ENCODE measurements around the gene AGAP2. TPM values are rescaled to one million over a fixed set of nuclear protein-coding genes. Genes with fewer than 3 reads are reported as not detected.

AGAP2 gene
- total RNA-seq, 1 experiment from 2014 or later, result 2.0 TPM

GRCh38 chr12:57726884-57727757 lies 11.4 kb downstream of the AGAP2 start:
- Mint-ChIP-seq H3K27me3 (ENCODE audit: low read depth) (peaks cover 95% of the 10 kb centered on the region), H3K4me3 (peak overlapping the region; percentile 50), H3K27ac (no peak overlapping the region), H3K9me3 (no peaks in the 10 kb centered on the region), H3K36me3 (no peaks in the 10 kb centered on the region), H3K4me1 (peaks cover 15% of the 10 kb centered on the region)
- ChIA-PET POLR2A (interaction anchor here (1.0 to 1.1 kb wide), 2 partner anchors 10 to 18 kb away, joined by 4 to 5 read pairs; partner anchors contain the start of gene TSPAN31), CTCF (interaction anchor here (0.5 to 5.8 kb wide), 20 partner anchors 9 to 214 kb away, joined by 3 to 146 read pairs (median 4); partner anchors contain the start of genes AGAP2, ARHGEF25, ATP23 and EEF1AKMT3)
- peak; percentile 47 for DNase-seq (ENCODE audit: low spot score)
- ATAC-seq, result peak; percentile 4
- TF ChIP-seq E2F1 (CRISPR knock-in tag; IDR thresholded peaks at IDR 0.05) (peak; percentile 16; the same call in 1 of the 2 replicates), PRRX2 (CRISPR knock-in tag; IDR thresholded peaks at IDR 0.05) (no peak), CTCF (IDR thresholded peaks at IDR 0.05) (no peak), NFE2L1 (CRISPR knock-in tag; IDR thresholded peaks at IDR 0.05) (0 out of 2 replicates have a peak, but pooled peaks have one; percentile 10), FOXP1 (CRISPR knock-in tag; IDR thresholded peaks at IDR 0.05; ENCODE audit: borderline replicate concordance) (0 out of 2 replicates have a peak, but pooled peaks have one; percentile 22), E2F4 (CRISPR knock-in tag; IDR thresholded peaks at IDR 0.05; ENCODE audit: borderline replicate concordance, low read depth) (peak; percentile 59; the same call in 1 of the 2 replicates), CREM (CRISPR knock-in tag; IDR thresholded peaks at IDR 0.05) (peak; percentile 70; the same call in 1 of the 2 replicates), ZNF232 (CRISPR knock-in tag; IDR thresholded peaks at IDR 0.05) (peak; percentile 66; the same call in 1 of the 2 replicates), IRF2 (CRISPR knock-in tag; IDR thresholded peaks at IDR 0.05; ENCODE audit: borderline replicate concordance, low read depth) (no peak), JAZF1 (CRISPR knock-in tag; IDR thresholded peaks at IDR 0.05) (no peak), NR1H2 (CRISPR knock-in tag; IDR thresholded peaks at IDR 0.05) (no peak), ZNF121 (CRISPR knock-in tag; IDR thresholded peaks at IDR 0.05) (peak; percentile 24; the same call in 1 of the 2 replicates), JUN (CRISPR knock-in tag; IDR thresholded peaks at IDR 0.05) (0 out of 2 replicates have a peak, but pooled peaks have one; percentile 78), ZNF219 (CRISPR knock-in tag; IDR thresholded peaks at IDR 0.05; ENCODE audit: borderline replicate concordance) (peak; percentile 53; the same call in 1 of the 2 replicates), TEAD4 (CRISPR knock-in tag; IDR thresholded peaks at IDR 0.05) (0 out of 2 replicates have a peak, but pooled peaks have one; percentile 4), TP53 (CRISPR knock-in tag; IDR thresholded peaks at IDR 0.05) (0 out of 2 replicates have a peak, but pooled peaks have one; percentile 44), ZNF423 (CRISPR knock-in tag; IDR thresholded peaks at IDR 0.05) (no peak), ZNF281 (CRISPR knock-in tag; IDR thresholded peaks at IDR 0.05) (no peak), NFYB (CRISPR knock-in tag; conservative IDR thresholded peaks at IDR 0.05; ENCODE audit: low read depth) (0 out of 2 replicates have a peak, but pooled peaks have one; percentile 12)
- TF ChIP-seq, protein P1, sequence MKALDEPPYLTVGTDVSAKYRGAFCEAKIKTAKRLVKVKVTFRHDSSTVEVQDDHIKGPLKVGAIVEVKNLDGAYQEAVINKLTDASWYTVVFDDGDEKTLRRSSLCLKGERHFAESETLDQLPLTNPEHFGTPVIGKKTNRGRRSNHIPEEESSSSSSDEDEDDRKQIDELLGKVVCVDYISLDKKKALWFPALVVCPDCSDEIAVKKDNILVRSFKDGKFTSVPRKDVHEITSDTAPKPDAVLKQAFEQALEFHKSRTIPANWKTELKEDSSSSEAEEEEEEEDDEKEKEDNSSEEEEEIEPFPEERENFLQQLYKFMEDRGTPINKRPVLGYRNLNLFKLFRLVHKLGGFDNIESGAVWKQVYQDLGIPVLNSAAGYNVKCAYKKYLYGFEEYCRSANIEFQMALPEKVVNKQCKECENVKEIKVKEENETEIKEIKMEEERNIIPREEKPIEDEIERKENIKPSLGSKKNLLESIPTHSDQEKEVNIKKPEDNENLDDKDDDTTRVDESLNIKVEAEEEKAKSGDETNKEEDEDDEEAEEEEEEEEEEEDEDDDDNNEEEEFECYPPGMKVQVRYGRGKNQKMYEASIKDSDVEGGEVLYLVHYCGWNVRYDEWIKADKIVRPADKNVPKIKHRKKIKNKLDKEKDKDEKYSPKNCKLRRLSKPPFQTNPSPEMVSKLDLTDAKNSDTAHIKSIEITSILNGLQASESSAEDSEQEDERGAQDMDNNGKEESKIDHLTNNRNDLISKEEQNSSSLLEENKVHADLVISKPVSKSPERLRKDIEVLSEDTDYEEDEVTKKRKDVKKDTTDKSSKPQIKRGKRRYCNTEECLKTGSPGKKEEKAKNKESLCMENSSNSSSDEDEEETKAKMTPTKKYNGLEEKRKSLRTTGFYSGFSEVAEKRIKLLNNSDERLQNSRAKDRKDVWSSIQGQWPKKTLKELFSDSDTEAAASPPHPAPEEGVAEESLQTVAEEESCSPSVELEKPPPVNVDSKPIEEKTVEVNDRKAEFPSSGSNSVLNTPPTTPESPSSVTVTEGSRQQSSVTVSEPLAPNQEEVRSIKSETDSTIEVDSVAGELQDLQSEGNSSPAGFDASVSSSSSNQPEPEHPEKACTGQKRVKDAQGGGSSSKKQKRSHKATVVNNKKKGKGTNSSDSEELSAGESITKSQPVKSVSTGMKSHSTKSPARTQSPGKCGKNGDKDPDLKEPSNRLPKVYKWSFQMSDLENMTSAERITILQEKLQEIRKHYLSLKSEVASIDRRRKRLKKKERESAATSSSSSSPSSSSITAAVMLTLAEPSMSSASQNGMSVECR (CRISPR knock-in tag; IDR thresholded peaks at IDR 0.05; ENCODE audit: borderline replicate concordance), result peak; percentile 46
- TF ChIP-seq, protein P2, sequence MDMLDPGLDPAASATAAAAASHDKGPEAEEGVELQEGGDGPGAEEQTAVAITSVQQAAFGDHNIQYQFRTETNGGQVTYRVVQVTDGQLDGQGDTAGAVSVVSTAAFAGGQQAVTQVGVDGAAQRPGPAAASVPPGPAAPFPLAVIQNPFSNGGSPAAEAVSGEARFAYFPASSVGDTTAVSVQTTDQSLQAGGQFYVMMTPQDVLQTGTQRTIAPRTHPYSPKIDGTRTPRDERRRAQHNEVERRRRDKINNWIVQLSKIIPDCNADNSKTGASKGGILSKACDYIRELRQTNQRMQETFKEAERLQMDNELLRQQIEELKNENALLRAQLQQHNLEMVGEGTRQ (CRISPR knock-in tag; IDR thresholded peaks at IDR 0.05), result no peak
- TF ChIP-seq, protein P3, sequence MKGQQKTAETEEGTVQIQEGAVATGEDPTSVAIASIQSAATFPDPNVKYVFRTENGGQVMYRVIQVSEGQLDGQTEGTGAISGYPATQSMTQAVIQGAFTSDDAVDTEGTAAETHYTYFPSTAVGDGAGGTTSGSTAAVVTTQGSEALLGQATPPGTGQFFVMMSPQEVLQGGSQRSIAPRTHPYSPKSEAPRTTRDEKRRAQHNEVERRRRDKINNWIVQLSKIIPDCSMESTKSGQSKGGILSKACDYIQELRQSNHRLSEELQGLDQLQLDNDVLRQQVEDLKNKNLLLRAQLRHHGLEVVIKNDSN (CRISPR knock-in tag; IDR thresholded peaks at IDR 0.05), result peak; percentile 67; the same call in 1 of the 2 replicates
